K562 (cell line): Measurements from ENCODE around the gene FGF14. TPM values are rescaled to one million over a fixed set of nuclear protein-coding genes. Genes with fewer than 3 reads are reported as not detected.

ENCODE experiments used
- ATAC-seq: fragments of 200-7000 bp; cut with Tn5 transposase; 3 replicates; pipeline ENCODE4 v1.9.1; 2020; ENCODE audit warnings: moderate library complexity
- BruUV-seq: library from RNA; stranded (reverse); fragments of 400-500 nt; replicated peaks from 2 replicates; lab custom pipeline; 2021; lab: Mats Ljungman, UMichigan
- CTCF ChIA-PET: fragments of 300-600 bp; formaldehyde crosslinking; extraction: SDS; loops from one replicate; lab custom pipeline; 2021; ENCODE audit warnings: low intra/inter-chr PET ratio; lab: Yijun Ruan, JAX
- POLR2A ChIA-PET: fragments of 300-600, 350-650 bp; sonication (Branson Sonifier 250); formaldehyde crosslinking; extraction: SDS; loops from one replicate; lab custom pipeline; 2021; ENCODE audit warnings: antibody characterized with exemption, inconsistent platforms; lab: Yijun Ruan, JAX
- DNase-seq, 4 experiments: peaks; one replicate each; pipeline versions ENCODE4 v3.0.0 to v3.0.0-alpha.2; 2011 to 2018; ENCODE audit warnings: low spot score in 3 of 4, mixed read lengths in 3 of 4; ENCODE audit errors: extremely low read depth in 1 of 4
- FAIRE-seq: peaks from 2 replicates; lab custom pipeline; 2011; peaks lifted over from hg19 to GRCh38; lab: Jason Lieb, UNC
- H2AFZ ChIP-seq: 2 replicates; pipeline ENCODE4 v1.6.0; 2011; ENCODE audit warnings: low read depth, low read length, control low read depth, inconsistent platforms
- H3K27ac ChIP-seq: fragments of 200-600 bp; 3 replicates; pipeline ENCODE4 v1.8.0; 2011; ENCODE audit warnings: low read depth, mild to moderate bottlenecking, control low read depth, inconsistent platforms, low read length, moderate library complexity, mixed read lengths; ENCODE audit errors: extremely low read depth
- H3K27me3 ChIP-seq, 2 experiments: fragments of 300-600 bp in 1 of 2; 2 replicates in 1 of 2; 3 replicates in 1 of 2; pipeline versions ENCODE4 v1.6.0 to v1.8.0; 2011; ENCODE audit warnings: inconsistent platforms in 2 of 2, low read length in 2 of 2, mild to moderate bottlenecking in 1 of 2, mixed read lengths in 1 of 2, moderate library complexity in 1 of 2; ENCODE audit not compliant: control insufficient read depth in 2 of 2, insufficient read depth in 2 of 2
- H3K36me3 ChIP-seq: fragments of 300-600 bp; 3 replicates; pipeline ENCODE4 v1.8.0; 2011; ENCODE audit warnings: mild to moderate bottlenecking, low read length, inconsistent platforms; ENCODE audit not compliant: control insufficient read depth, insufficient read depth
- H3K4me1 ChIP-seq, 2 experiments: fragments of 200-600 bp in 1 of 2; replicated peaks in 1 of 2; 2 replicates in 1 of 2; 3 replicates in 1 of 2; pipeline versions ENCODE4 v1.5.1 to v1.8.0; 2011; ENCODE audit warnings: inconsistent platforms in 2 of 2, low read length in 2 of 2, mild to moderate bottlenecking in 1 of 2, mixed read lengths in 1 of 2, moderate library complexity in 1 of 2; ENCODE audit not compliant: control insufficient read depth in 2 of 2, insufficient read depth in 2 of 2
- H3K4me2 ChIP-seq: 2 replicates; pipeline ENCODE4 v1.6.1; 2011; ENCODE audit warnings: low read length, control low read depth, inconsistent platforms, mixed read lengths; ENCODE audit not compliant: insufficient read depth
- H3K4me3 ChIP-seq: fragments of 200-600 bp; sonication (generic), shearing (Covaris generic); 2 replicates; pipeline ENCODE4 v1.5.1; 2016; ENCODE audit warnings: control low read depth, inconsistent platforms
- H3K79me2 ChIP-seq: fragments of 200-600 bp; 3 replicates; pipeline ENCODE4 v1.8.0; 2011; ENCODE audit warnings: low read length, inconsistent platforms; ENCODE audit not compliant: control insufficient read depth, insufficient read depth
- H3K9ac ChIP-seq, 2 experiments: 2 replicates each; pipeline versions ENCODE4 v1.6.0 to v1.6.1; 2011; ENCODE audit warnings: low read depth in 2 of 2, low read length in 2 of 2, control low read depth in 1 of 2, inconsistent platforms in 1 of 2, mild to moderate bottlenecking in 1 of 2, mixed read lengths in 1 of 2; ENCODE audit not compliant: insufficient read depth in 1 of 2
- H3K9me1 ChIP-seq: one replicate; pipeline ENCODE4 v1.6.0; 2011; ENCODE audit warnings: inconsistent platforms, mild to moderate bottlenecking, low read length, moderate library complexity; ENCODE audit not compliant: control insufficient read depth, insufficient read depth
- H3K9me3 ChIP-seq: replicated peaks from 2 replicates; pipeline ENCODE4 v1.5.1; 2011; ENCODE audit warnings: low read depth, low read length, inconsistent platforms; ENCODE audit not compliant: control insufficient read depth, insufficient read depth
- H4K20me1 ChIP-seq: replicated peaks from 2 replicates; pipeline ENCODE4 v1.6.1; 2011; ENCODE audit warnings: low read length, inconsistent platforms, mixed read lengths; ENCODE audit not compliant: control insufficient read depth, insufficient read depth
- CEBPZ ChIP-seq: fragments of 150-350 bp; IDR thresholded peaks from 2 replicates; pipeline ENCODE4 v1.6.1; 2014; ENCODE audit warnings: low read depth, mild to moderate bottlenecking, low read length, borderline replicate concordance
- CREM ChIP-seq: IDR thresholded peaks from 2 replicates; pipeline ENCODE4 v1.6.1; 2014; ENCODE audit warnings: antibody characterized with exemption, low read depth
- HBP1 ChIP-seq: fragments of 450-650 bp; formaldehyde crosslinking; IDR thresholded peaks from 2 replicates; pipeline ENCODE4 v1.4.0; 2022; ENCODE audit warnings: missing genetic modification characterization
- HES1 ChIP-seq: fragments of 450-650 bp; IDR thresholded peaks from 2 replicates; pipeline ENCODE4 v1.6.1; 2016; ENCODE audit warnings: low read depth, mild to moderate bottlenecking, moderate library complexity
- KAT7 ChIP-seq: sonication (generic); formaldehyde crosslinking; IDR thresholded peaks from 2 replicates; pipeline ENCODE4 v1.8.0; 2022; ENCODE audit warnings: missing genetic modification reagents, mild to moderate bottlenecking, borderline replicate concordance
- MEIS2 ChIP-seq: fragments of 450-650 bp; IDR thresholded peaks from 2 replicates; pipeline ENCODE4 v1.6.1; 2014; ENCODE audit warnings: mild to moderate bottlenecking; ENCODE audit not compliant: partially characterized antibody
- RAD51 ChIP-seq: fragments of 450-650 bp; IDR thresholded peaks from 2 replicates; pipeline ENCODE4 v1.7.1; 2016; ENCODE audit warnings: low read depth, mild to moderate bottlenecking, borderline replicate concordance
- SIN3B ChIP-seq: fragments of 450-650 bp; IDR thresholded peaks from 2 replicates; pipeline ENCODE4 v1.6.1; 2017; ENCODE audit warnings: low read depth, mild to moderate bottlenecking, moderate library complexity
- SMARCA4 ChIP-seq: fragments of 450-650 bp; IDR thresholded peaks from 2 replicates; pipeline ENCODE4 v1.6.1; 2016
- SMARCB1 ChIP-seq: IDR thresholded peaks from 2 replicates; pipeline ENCODE4 v1.6.1; 2011; ENCODE audit warnings: improper control_type of control experiment, low read depth; ENCODE audit not compliant: insufficient read length
- USF2 ChIP-seq: sonication (generic); formaldehyde crosslinking; IDR thresholded peaks from 2 replicates; pipeline ENCODE4 v1.5.0; 2020; ENCODE audit warnings: missing genetic modification reagents
- XRCC3 ChIP-seq: fragments of 450-650 bp; IDR thresholded peaks from 2 replicates; pipeline ENCODE4 v1.6.1; 2017; ENCODE audit warnings: mild to moderate bottlenecking, moderate library complexity
- ZNF23 ChIP-seq: fragments of 250-450 bp; sonication (Bioruptor Pico); IDR thresholded peaks from 2 replicates; pipeline ENCODE4 v1.4.0; 2020; ENCODE audit warnings: mild to moderate bottlenecking
- ZNF274 ChIP-seq: IDR thresholded peaks from 2 replicates; pipeline ENCODE4 v1.6.1; 2011; ENCODE audit warnings: low read depth, mild to moderate bottlenecking, low read length, moderate library complexity, borderline replicate concordance
- WGBS: fragments of 100-300 bp; shearing (Covaris generic); methylation state at CpG from one replicate; pipeline ENCODE4 v1.1.6; 2016; ENCODE audit warnings: low coverage, mixed read lengths; ENCODE audit not compliant: insufficient coverage; ENCODE audit errors: missing lambda C conversion rate; 5-methylcytosine and 5-hydroxymethylcytosine counted together
- in situ Hi-C: fragments of 300-500 bp; cut with MboI; formaldehyde crosslinking; loops from 4 replicates; pipeline ENCODE4 v1.15.0; 2018; ENCODE audit warnings: inconsistent platforms, mixed read lengths
- intact Hi-C: fragments of 100-400 bp; cut with micrococcal nuclease; formaldehyde crosslinking; loops from 2 replicates; pipeline ENCODE4 v1.14.2; 2022
- polyA plus RNA-seq, 8 experiments: library from polyadenylated mRNA; depleted of rRNA in 4 of 8; stranded (reverse) in 5 of 8; unstranded in 3 of 8; fragments of >200 nt; fragmentation: Nextera tagmentation in 2 of 8; fragmentation: Illumina TruSeq in 1 of 8; extraction: Ambion mirVana in 2 of 8; extraction: Trizol in 1 of 8; gene quantifications; 2 replicates each; pipeline versions ENCODE4 v1.2.1 to v1.2.3, GENCODE V29; 2011 to 2014; ENCODE audit warnings: inconsistent platforms in 1 of 8, missing spikeins in 1 of 8
- total RNA-seq, 7 experiments: library from RNA; depleted of rRNA in 6 of 7; stranded (reverse); fragments of >200 nt in 6 of 7; fragmentation: Illumina TruSeq in 2 of 7; extraction: Trizol in 2 of 7; gene quantifications; 2 replicates each; pipeline versions ENCODE4 v1.2.1 to v1.2.3, GENCODE V29; 2011 to 2021; ENCODE audit warnings: low replicate concordance in 1 of 7

FGF14 gene
- total and polyA plus RNA-seq, 9 of the 15 experiments (the other 6 are each of a cell fraction or from before 2014, with no cell fraction given), result not detected

GRCh38 chr13:101941095-101941783 lies 460.6 kb downstream of the FGF14 start (continued):
- TF ChIP-seq ZNF23 (CRISPR knock-in tag) (no peak), SMARCA4 (no peak), HES1 (no peak), MEIS2 (no peak)

GRCh38 chr13:101939370-101939769 lies 462.5 kb downstream of the FGF14 start:
- Histone ChIP-seq H3K9ac (no peak overlapping the region), H3K4me3 (no peak overlapping the region), H3K9me1 (no peaks in the 10 kb centered on the region), H2AFZ (no peak overlapping the region), H3K36me3 (no peaks in the 10 kb centered on the region), H3K9me3 (no peaks in the 10 kb centered on the region), H3K27ac (no peak overlapping the region), H4K20me1 (no peaks in the 10 kb centered on the region), H3K79me2 (no peaks in the 10 kb centered on the region), H3K4me1 (no peaks in the 10 kb centered on the region), H3K27me3 (no peaks in the 10 kb centered on the region), H3K4me2 (no peak overlapping the region)
- POLR2A ChIA-PET, result no interaction called here
- CTCF ChIA-PET, result no interaction called here
- intact Hi-C loops, result no loop called here
- no peak for DNase-seq
- WGBS, result 20% methylated on average over 2 of the region's 2 CpGs
- FAIRE-seq, result no peak
- no TSS peak for BruUV-seq
- no peak for ATAC-seq
- in situ Hi-C loops, result no loop called here
- TF ChIP-seq KAT7 (CRISPR knock-in tag), result no peak
- no peak for TF ChIP-seq RAD51
- no peak for TF ChIP-seq SMARCB1
- TF ChIP-seq CEBPZ, result no peak
- no peak for TF ChIP-seq HBP1 (CRISPR knock-in tag)
- TF ChIP-seq XRCC3, result no peak
- no peak for TF ChIP-seq SIN3B
- no peak for TF ChIP-seq USF2
- TF ChIP-seq ZNF274, result no peak
- TF ChIP-seq CREM, result no peak
